ENCODE data around the gene KCNG2.

- TF ChIP-seq CTCF (IDR thresholded peaks at IDR 0.05 in 2 of 3, conservative IDR thresholded peaks at IDR 0.05 in 1 of 3; ENCODE audit: borderline replicate concordance in 1 of 3, insufficient read depth in 1 of 3, low read depth in 2 of 3, low read length in 2 of 3) (no peak), POLR2AphosphoS5 (IDR thresholded peaks at IDR 0.05; ENCODE audit: low read depth, low read length) (no peak), CEBPB (IDR thresholded peaks at IDR 0.05; ENCODE audit: low read depth) (no peak), EZH2 (IDR thresholded peaks at IDR 0.05) (no peak), YY1 (IDR thresholded peaks at IDR 0.05; ENCODE audit: extremely low read depth, insufficient replicate concordance, low read depth, low read length) (no peak), POLR2A (IDR thresholded peaks at IDR 0.05; ENCODE audit: borderline replicate concordance, extremely low read depth, insufficient read depth, insufficient read length) (no peak)
Measured at GRCh38 chr18:79789901-79790890, 7.5 kb upstream of the KCNG2 start.

All from HCT116 (cell line).